Measurements from ENCODE around the gene TLDC2.

DNA sequence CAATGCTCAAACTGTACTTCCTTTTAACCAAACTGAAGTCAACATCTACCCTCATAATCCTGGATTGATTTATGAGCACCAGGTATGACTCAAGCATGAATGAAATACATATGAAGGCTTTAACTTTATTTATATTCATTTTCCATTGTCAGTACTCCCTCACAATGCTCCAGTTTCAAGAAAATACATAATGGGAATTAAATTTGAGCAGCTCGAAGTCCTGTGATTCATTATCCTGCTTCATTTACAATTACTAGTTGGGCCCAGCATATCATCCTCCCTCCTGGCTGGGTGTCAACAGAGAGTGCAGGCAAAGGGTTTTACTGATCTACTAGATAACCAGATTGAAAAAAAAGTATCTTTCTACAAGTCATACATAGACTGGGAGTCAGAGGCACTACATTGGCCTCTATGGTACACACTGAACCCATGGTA is 65.5 kb downstream of the TLDC2 start:
- no peak for TF ChIP-seq REST (IDR thresholded peaks at IDR 0.05; ENCODE audit: insufficient replicate concordance, low read depth)
- TF ChIP-seq CTCF (IDR thresholded peaks at IDR 0.05; ENCODE audit: insufficient read depth, low read length), result no peak
- TF ChIP-seq POLR2AphosphoS5 (IDR thresholded peaks at IDR 0.05; ENCODE audit: low read depth), result no peak
- no peak for TF ChIP-seq SPI1 (IDR thresholded peaks at IDR 0.05; ENCODE audit: borderline replicate concordance, low read depth)
- TF ChIP-seq GABPA (IDR thresholded peaks at IDR 0.05; ENCODE audit: low read depth), result no peak
